Dermis microvascular lymphatic vessel endothelial cell (primary cell): Measurements from ENCODE around the gene LUC7L3. TPM values are rescaled to one million over a fixed set of nuclear protein-coding genes. Genes with fewer than 3 reads are reported as not detected.
"Not testable (repeated sequence)": the region's sequence is repeated elsewhere in the genome, so short reads cannot be mapped to it uniquely, and the experiment has no call there.

Experiments
- DNase-seq, 2 donors: peaks; one replicate each; pipeline versions ENCODE4 v3.0.0 to v3.0.0-alpha.2; 2010; ENCODE audit warnings: low read depth in 2 of 2
- total RNA-seq: library from RNA; depleted of rRNA; stranded (reverse); fragments of >200 nt; gene quantifications from 2 replicates; pipeline ENCODE4 v1.2.1, GENCODE V29; 2014

Gene LUC7L3
- total RNA-seq, 1 donor from 2014 or later: 13.9 TPM

DNA sequence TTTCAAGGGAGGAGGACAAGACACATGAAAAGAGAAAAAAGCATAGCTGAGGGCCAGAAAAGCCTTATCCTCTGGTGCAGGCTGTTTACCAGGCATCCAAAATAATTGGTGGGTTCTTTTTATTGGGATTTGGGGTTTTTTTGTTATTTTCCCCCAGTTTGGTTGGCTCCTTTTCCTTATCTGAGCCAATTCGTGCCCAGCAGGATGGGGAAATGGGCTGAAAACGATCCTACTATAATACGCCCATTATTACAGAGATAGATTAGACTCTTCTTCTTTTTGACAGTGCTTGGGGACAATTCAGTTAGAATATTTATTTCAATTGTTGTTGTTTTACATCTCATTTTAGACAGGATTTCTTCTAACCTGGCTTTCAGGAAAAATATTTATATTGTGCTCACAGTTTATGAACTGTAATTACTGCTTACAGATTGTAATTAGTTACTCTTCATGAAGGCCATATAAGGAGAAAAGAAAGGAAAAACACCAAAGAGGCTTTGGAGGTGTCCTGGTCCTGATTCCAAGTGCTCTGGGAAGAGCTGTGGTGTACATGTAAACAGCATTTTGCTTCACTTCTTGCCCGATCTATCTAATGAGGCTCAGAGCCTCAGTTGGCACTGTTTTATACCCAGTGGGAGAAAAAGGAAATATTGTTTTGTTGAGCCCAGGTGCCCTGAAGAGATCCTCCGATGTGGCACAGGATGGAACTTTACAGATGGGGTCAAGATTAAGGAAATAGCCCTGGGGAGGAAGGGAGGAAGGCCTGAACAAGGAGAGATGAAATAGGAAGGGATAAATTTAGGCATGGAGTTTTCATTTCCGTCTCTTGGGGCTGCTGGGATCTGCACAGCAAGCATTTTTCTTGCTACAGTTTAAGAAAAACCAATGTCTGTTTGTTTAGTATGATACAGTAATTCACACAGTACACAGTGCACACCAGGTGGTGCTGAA lies 11.1 kb upstream of the LUC7L3 start:
- peak in 1 of 2 donors; percentile 24 for DNase-seq

DNA sequence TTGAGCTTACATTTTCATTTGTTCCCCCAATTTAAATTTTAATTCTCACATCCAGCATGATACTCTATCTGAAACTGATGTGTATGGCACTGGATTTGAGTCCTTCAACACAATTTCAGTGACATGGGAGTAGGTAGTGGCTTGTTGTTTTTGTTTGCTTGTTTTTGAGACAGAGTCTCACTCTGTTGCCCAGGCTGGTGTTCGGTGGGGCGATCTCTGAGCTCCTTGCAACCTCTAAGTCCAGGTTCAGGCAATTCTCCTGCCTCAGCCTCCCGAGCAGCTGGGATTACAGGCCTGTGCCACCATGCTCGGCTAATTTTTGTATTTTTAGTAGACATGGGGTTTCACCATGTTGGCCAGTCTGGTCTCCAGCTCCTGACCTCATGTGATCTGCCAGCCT lies 10.3 kb upstream of the LUC7L3 start:
- not testable (repeated sequence) for DNase-seq

- DNase-seq: no peak
Observed at GRCh38 chr17:50710025-50710424, 9.4 kb upstream of the LUC7L3 start.

GRCh38 chr17:50710650-50711049 lies 8.8 kb upstream of the LUC7L3 start:
- DNase-seq: no peak

DNA sequence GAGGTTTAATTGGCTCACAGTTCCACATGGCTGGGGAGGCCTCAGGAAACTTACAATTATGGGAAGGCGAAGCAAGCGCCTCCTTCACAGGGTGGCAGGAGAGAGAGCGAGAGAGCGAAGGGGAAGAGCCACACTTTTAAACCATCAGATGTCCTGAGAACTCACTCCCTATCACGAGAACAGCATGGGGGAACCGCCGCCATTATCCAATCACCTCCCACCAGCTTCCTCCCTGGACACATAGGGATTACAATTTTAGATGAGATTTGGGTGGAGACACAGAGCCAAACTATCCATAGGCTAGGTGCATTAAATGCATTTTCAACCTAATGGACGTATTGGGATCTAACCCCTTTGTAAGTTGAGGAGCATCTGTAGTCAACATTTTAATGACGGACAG lies 6.8 kb upstream of the LUC7L3 start:
- DNase-seq: no peak

- DNase-seq: no peak
Observed at GRCh38 chr17:50715471-50715870, 3.9 kb upstream of the LUC7L3 start.

GRCh38 chr17:50719924-50720794 lies 756 bp downstream of the LUC7L3 start:
- DNase-seq: no peak

- peak in 1 of 2 donors; percentile 10 for DNase-seq
Observed at GRCh38 chr17:50721194-50722010, 2.0 kb downstream of the LUC7L3 start.

GRCh38 chr17:50722746-50723145 lies 3.3 kb downstream of the LUC7L3 start:
- DNase-seq: no peak

DNA sequence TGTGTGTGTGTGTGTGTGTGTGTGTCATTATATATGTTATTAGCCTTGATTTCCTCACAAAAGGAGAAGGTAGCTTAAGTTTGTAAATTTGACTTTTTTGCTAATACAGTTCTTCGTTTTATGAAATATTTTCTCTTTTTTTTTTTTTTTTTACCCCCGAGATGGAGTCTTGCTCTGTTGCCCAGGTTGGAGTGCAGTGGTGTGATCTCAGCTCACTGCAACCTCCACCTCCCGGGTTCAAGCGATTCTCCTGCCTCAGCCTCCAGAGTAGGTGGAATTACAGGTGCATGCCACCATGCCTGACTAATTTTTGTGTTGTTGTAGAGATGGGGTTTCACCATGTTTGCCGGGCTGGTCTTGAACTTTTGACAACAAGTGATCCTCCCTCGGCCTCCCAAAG lies 5.2 kb downstream of the LUC7L3 start:
- DNase-seq: not testable (repeated sequence)

GRCh38 chr17:50725769-50726655 lies 6.6 kb downstream of the LUC7L3 start:
- DNase-seq: no peak

DNA sequence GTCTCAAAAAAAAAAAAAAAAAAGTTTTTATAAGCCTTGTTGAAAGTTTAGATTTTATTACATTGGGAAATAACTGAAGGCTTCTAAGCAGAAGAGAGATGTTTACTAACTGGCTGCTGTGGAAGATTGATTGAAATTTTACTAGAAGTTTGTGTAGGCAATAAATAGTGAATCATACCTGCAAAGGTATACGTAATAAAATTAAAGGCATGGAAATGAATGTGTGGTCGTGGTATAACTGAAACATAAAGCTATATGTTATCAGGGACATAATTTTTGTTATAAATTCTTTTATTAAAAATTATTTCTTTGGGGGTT lies 8.7 kb downstream of the LUC7L3 start:
- DNase-seq: no peak

GRCh38 chr17:50728881-50729765 lies 9.7 kb downstream of the LUC7L3 start:
- no peak for DNase-seq

DNA sequence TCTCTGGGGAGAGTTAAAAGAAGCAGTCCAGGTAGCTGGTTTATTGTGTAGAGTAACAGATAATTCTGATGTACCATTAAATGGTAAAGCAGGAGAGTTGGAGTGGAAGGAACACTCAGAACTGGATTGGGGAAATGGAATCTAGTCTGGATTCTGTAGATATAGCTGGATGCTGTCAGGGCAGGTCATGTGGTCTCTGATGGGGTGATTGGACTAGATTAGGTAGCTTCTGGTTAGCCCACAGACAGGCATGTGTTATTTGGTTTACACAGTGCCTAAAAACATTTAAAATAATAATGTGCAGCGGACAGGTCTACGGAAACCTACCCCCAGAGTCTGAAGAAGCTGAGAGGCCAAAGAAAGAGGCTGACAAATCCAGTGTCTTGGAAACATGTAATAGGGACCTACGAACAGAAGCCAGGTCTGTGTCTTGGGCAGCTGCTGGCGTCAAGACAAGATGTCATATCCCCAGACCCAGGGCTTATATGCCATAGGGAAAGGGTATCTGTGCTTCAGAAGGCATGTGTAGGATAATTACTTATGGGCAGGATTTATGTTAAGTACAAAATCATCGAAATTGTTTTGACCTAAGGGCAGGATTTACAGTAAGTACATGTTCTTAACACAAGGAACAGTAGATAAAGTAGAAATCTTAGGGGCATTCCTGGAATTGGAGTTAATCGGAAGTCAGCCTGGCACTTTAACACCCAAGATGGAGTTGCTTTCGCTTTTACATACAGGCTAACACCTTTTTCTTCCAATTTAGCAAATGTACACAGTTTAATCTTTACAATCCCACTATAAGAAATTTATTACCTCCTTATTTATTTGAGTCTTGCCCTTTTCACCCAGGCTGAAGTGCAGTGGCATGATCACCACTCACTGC lies 12.4 kb downstream of the LUC7L3 start:
- no peak for DNase-seq

- no peak for DNase-seq
Observed at GRCh38 chr17:50735287-50735686, 15.9 kb downstream of the LUC7L3 start.

GRCh38 chr17:50737118-50737698 lies 17.8 kb downstream of the LUC7L3 start:
- DNase-seq: no peak

GRCh38 chr17:50739098-50739497 lies 19.7 kb downstream of the LUC7L3 start:
- DNase-seq: no peak

DNA sequence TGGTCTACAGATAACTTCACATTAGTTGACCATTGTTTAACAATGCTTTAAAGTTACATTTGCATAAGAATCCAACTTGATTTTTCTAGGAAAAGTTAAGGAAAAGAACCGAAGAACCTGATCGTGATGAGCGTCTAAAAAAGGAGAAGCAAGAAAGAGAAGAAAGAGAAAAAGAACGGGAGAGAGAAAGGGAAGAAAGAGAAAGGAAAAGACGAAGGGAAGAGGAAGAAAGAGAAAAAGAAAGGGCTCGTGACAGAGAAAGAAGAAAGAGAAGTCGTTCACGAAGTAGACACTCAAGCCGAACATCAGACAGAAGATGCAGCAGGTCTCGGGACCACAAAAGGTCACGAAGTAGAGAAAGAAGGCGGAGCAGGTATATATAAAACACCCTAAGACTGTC lies 26.2 kb downstream of the LUC7L3 start:
- DNase-seq: no peak
